Kidney (tissue), 14 donors: ENCODE data around the gene ACOD1. TPM values are rescaled to one million over a fixed set of nuclear protein-coding genes. Genes with fewer than 3 reads are reported as not detected.
"Not testable (repeated sequence)": the region's sequence is repeated elsewhere in the genome, so short reads cannot be mapped to it uniquely, and the experiment has no call there.

ENCODE experiments used
- DNase-seq, 5 donors: peaks; one replicate each; pipeline ENCODE4 v3.0.0-alpha.2; 2013 to 2020
- FAIRE-seq: peaks from 2 replicates; lab custom pipeline; 2012; peaks lifted over from hg19 to GRCh38; lab: Jason Lieb, UNC
- H3K27ac ChIP-seq, 2 donors: one replicate each; pipeline ENCODE4 v1.7.0; 2013; ENCODE audit warnings: low read depth in 2 of 2, low read length in 2 of 2, inconsistent platforms in 1 of 2
- H3K27me3 ChIP-seq: one replicate; pipeline ENCODE4 v1.7.1; 2013; ENCODE audit warnings: low read length, inconsistent platforms; ENCODE audit not compliant: control insufficient read depth, insufficient read depth
- H3K36me3 ChIP-seq, 3 donors: one replicate each; pipeline versions ENCODE4 v1.7.0 to v1.7.1; 2013; ENCODE audit warnings: low read length in 3 of 3, control low read depth in 1 of 3, inconsistent platforms in 1 of 3; ENCODE audit not compliant: insufficient read depth in 3 of 3, control insufficient read depth in 2 of 3
- H3K4me1 ChIP-seq, 3 donors: one replicate each; pipeline versions ENCODE4 v1.7.0 to v1.7.1; 2013; ENCODE audit warnings: low read length in 3 of 3, inconsistent platforms in 1 of 3, low read depth in 1 of 3; ENCODE audit not compliant: control insufficient read depth in 2 of 3, insufficient read depth in 2 of 3
- H3K4me3 ChIP-seq, 3 donors: one replicate each; pipeline versions ENCODE4 v1.7.0 to v1.8.1; 2013; ENCODE audit warnings: low read length in 3 of 3, control low read depth in 1 of 3, inconsistent platforms in 1 of 3
- H3K9ac ChIP-seq, 3 donors: one replicate each; pipeline versions ENCODE4 v1.7.0 to v1.7.1; 2013; ENCODE audit warnings: low read length in 3 of 3, control low read depth in 1 of 3, inconsistent platforms in 1 of 3
- H3K9me3 ChIP-seq, 3 donors: one replicate each; pipeline versions ENCODE4 v1.7.0 to v1.7.1; 2013; ENCODE audit warnings: low read length in 3 of 3, control low read depth in 1 of 3, inconsistent platforms in 1 of 3; ENCODE audit not compliant: control insufficient read depth in 2 of 3, insufficient read depth in 1 of 3
- CTCF ChIP-seq: IDR thresholded peaks from 3 replicates; pipeline ENCODE4 v1.5.1; 2012; ENCODE audit warnings: mild to moderate bottlenecking, moderate library complexity, borderline replicate concordance; ENCODE audit not compliant: insufficient read depth; ENCODE audit errors: extremely low read depth
- intact Hi-C: fragments of 100-400 bp; cut with DNase I; formaldehyde crosslinking; loops from one replicate; pipeline ENCODE4 v1.11.1; 2022
- polyA plus RNA-seq: library from polyadenylated mRNA; stranded (reverse); fragments of 350-450 nt; fragmentation: Illumina TruSeq; extraction: RNeasy Lipid Tissue Mini Kit (QIAGEN cat#74804); gene quantifications from one replicate; pipeline ENCODE4 v1.2.3, GENCODE V29; 2014; ENCODE audit warnings: low read depth, low replicate concordance; ENCODE audit not compliant: insufficient read depth
- total RNA-seq: library from RNA; stranded (reverse); fragmentation: NEBNext Ultra II Directional; extraction: Animal tissue kit (Norgen Biotek cat#: 25700); gene quantifications from one replicate; pipeline ENCODE4 v1.2.1, GENCODE V29; 2021
- donor health status: control.
- donor health status: control.
- donor health status: control.
- donor health status: control.
- donor health status: control.
- donor health status: DM: yes; HTN: yes; CAD: no.
- donor health status: Normal renal cell carcinoma (clear cell type).

Gene ACOD1
- total and polyA plus RNA-seq, 2 donors from 2014 or later = not detected

- FAIRE-seq = no peak
- TF ChIP-seq CTCF = no peak
- intact Hi-C loops = no loop called here
Observed at GRCh38 chr13:76912476-76912875, 35.8 kb upstream of the ACOD1 start.

DNA sequence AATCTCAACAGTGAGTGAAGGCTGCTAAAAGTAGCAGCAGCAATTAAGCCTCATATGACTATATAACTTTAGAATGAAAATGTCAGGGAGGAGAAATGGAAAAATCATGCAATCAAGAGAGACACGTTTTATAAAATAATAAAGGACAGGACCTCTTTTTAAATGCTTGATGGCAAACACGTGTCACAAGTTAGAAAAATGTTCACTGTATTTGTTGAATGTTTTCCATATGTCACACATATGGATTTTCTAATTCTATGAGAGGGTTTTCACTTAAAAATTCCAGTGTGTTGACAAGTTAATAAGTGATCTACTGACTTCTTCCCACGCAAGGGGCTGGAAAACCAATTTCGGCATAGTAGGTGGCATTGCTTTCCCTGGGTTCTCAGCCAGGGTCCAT lies 34.4 kb upstream of the ACOD1 start:
- Histone ChIP-seq H3K36me3 (no peaks in the 10 kb centered on the region), H3K27me3 (no peaks in the 10 kb centered on the region), H3K9ac (no peak overlapping the region), H3K27ac (no peak overlapping the region), H3K4me3 (no peak overlapping the region), H3K4me1 (no peaks in the 10 kb centered on the region), H3K9me3 (no peaks in the 10 kb centered on the region)
- FAIRE-seq (no peak), DNase-seq (no peak)
- intact Hi-C loops = no loop called here
- no peak for TF ChIP-seq CTCF

More at GRCh38 chr13:76912476-76912875, 35.8 kb upstream of the ACOD1 start:
- no peak overlapping the region for H3K27ac ChIP-seq
- H3K4me1 ChIP-seq = no peaks in the 10 kb centered on the region
- no peak overlapping the region for H3K4me3 ChIP-seq
- no peak overlapping the region for H3K9ac ChIP-seq
- no peaks in the 10 kb centered on the region for H3K27me3 ChIP-seq
- no peaks in the 10 kb centered on the region for H3K9me3 ChIP-seq
- H3K36me3 ChIP-seq = no peaks in the 10 kb centered on the region
- no peak for DNase-seq

- Histone ChIP-seq H3K27ac (no peak overlapping the region), H3K36me3 (no peaks in the 10 kb centered on the region), H3K9ac (no peak overlapping the region), H3K27me3 (no peaks in the 10 kb centered on the region), H3K4me1 (no peaks in the 10 kb centered on the region), H3K4me3 (no peak overlapping the region), H3K9me3 (no peaks in the 10 kb centered on the region)
- no peak for FAIRE-seq
- no peak for DNase-seq
- intact Hi-C loops = no loop called here
- no peak for TF ChIP-seq CTCF
Observed at GRCh38 chr13:76917095-76917494, 31.2 kb upstream of the ACOD1 start.

- not testable (repeated sequence) for H3K27ac ChIP-seq
- DNase-seq = peak in 1 of 5 donors; percentile 63
Observed at GRCh38 chr13:76917755-76918481, 30.4 kb upstream of the ACOD1 start.

More at GRCh38 chr13:76917755-76918481, 30.4 kb upstream of the ACOD1 start:
- H3K36me3 ChIP-seq, H3K4me1 ChIP-seq, H3K9ac ChIP-seq, H3K9me3 ChIP-seq, intact Hi-C loops, FAIRE-seq, H3K4me3 ChIP-seq, H3K27me3 ChIP-seq: not testable (repeated sequence)
